ENCODE data around the gene EPHB2.

DNA sequence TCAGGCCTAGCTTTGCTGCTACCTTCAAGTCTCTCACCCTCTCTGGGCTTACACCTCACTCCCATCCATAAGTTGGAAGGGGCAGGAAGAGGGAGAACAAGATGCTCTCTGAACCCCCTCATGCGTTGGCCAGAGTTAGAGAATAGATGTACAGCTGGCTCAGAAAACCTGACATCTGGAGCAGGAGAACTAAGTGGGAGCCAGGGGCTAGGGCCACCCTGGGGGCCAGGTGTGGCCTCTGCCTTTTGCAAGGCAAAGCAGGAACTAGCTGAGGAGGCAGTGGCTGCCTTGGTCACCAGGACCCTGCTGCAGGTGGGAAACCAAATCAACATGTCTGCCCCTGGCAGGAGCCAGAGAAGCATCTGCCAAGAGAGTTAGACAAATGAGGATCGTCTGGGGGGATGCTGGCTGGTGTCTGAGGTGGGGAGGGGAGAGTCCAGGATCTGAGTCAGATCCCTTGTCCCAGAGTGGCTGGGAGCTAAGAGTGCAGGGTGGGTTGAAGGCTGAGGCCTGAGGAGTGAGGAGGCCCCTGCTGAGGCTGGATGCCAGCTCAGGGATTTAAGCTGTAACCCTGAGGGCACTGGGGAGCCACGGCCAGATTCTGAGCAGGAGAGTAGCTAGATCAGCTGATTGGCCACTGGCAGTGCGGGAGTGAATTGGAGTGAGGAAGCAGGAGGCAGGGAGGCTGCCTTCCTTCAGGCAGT is 115.0 kb downstream of the EPHB2 start:
- TF ChIP-seq CEBPB (IDR thresholded peaks at IDR 0.05; ENCODE audit: low read depth, low read length) (no peak), CTCF (conservative IDR thresholded peaks at IDR 0.05; ENCODE audit: low read depth, low read length) (no peak), RFX5 (IDR thresholded peaks at IDR 0.05; ENCODE audit: low read depth, low read length) (no peak)

All from IMR-90 (cell line).